ENCODE results near the gene PRIM2. TPM values are rescaled to one million over a fixed set of nuclear protein-coding genes. Genes with fewer than 3 reads are reported as not detected.
"Not testable (repeated sequence)": the region's sequence is repeated elsewhere in the genome, so short reads cannot be mapped to it uniquely, and the experiment has no call there.

PRIM2 gene
- total RNA-seq = 1 to 10 TPM; 3.1 to 5.4 (median 4.4) TPM
- 1 to 10 TPM; 1.6 to 4.8 TPM for polyA plus RNA-seq
- long read RNA-seq, donor 1 = 0 reads
- long read RNA-seq, donor 2, transcript PRIM2-207 (14 exons, 2,308 nt) = major isoform, 6 of 10 reads
- long read RNA-seq, donor 2, partial matches to known transcripts = 1 of 10 reads
- long read RNA-seq, donor 2, other reads (novel, unspliced or antisense) = 3 of 10 reads
- long read RNA-seq, donor 3, partial matches to known transcripts = 0 of 2 reads
- long read RNA-seq, donor 3, other reads (novel, unspliced or antisense) = 0 of 2 reads

- DNase-seq (peak; percentile 83 to 91 (median 88)), ATAC-seq (peak; percentile 97 to 99 (median 98))
- no peaks in the 10 kb centered on the region for H3K27me3 ChIP-seq
- no peaks in the 10 kb centered on the region for H3K9me3 ChIP-seq
- peak within 1 kb of the TSS in 11 of 12 donors; percentile 11 to 74 (median 61) for H3K27ac ChIP-seq
- H3K36me3 ChIP-seq = peaks cover 0 to 34% (median 23%) of the 10 kb centered on the region in 9 donors
- TF ChIP-seq CTCF (IDR thresholded peaks at IDR 0.05) (no peak), POLR2A (IDR thresholded peaks at IDR 0.05) (peak in 1 of 2 donors; percentile 37)
- intact Hi-C loops (cut with DNase I) = loop anchor here in 9 of 10 donors (2.0 to 10.0 kb wide), 12 partner anchors 95 to 415 kb away; partner anchors contain the start of genes BAG2 (in 5 of the 9), RAB23 (in 3 of the 9), BEND6 (in 2 of the 9) and KIAA1586 (in 1 of the 9)
- WGBS, 4 donors = 0 to 1% (median 1%) methylated on average over 25 to 27 of the region's 27 CpGs
- H3K4me1 ChIP-seq = peaks cover 0 to 21% (median 9%) of the 10 kb centered on the region in 12 donors
- peak within 1 kb of the TSS; percentile 57 to 76 (median 69) for H3K4me3 ChIP-seq
These were observed at the start of gene PRIM2 for GRCh38 chr6:57317060-57317943. TSS of gene PRIM2 (plus strand) at chr6:57317630. CDS start at chr6:57318446, 816 bp downstream.

DNA sequence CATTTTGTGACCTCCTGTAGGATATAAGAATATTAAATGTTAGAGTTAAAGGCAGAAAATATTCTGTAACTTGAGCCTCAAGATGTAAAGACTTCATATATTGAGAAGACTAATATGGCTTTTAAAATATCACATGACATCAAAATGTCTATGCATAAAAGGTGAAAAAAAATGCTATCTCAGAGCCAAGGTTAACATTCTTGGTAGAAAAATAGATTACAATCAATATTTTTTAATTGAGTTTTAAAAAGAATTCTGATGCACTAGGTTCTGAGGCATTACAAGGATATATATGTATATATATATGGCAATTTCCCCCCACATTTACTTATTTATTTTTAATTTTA, 49.2 kb upstream of the PRIM2 start:
- intact Hi-C loops (cut with DNase I) = loop anchor here in 1 of 10 donors (5.0 kb wide), 1 partner anchor 34 kb away; no protein-coding TSS in a partner anchor
- no peaks in the 10 kb centered on the region for H3K27me3 ChIP-seq
- H3K4me1 ChIP-seq = peaks cover 0 to 17% (median 0%) of the 10 kb centered on the region in 12 donors
- ATAC-seq (no peak), DNase-seq (no peak)
- no peaks in the 10 kb centered on the region for H3K36me3 ChIP-seq
- peak in 3 of 12 donors; percentile 9 to 24 (median 20) for TF ChIP-seq CTCF (IDR thresholded peaks at IDR 0.05)
- TF ChIP-seq POLR2A (IDR thresholded peaks at IDR 0.05) = no peak
- H3K4me3 ChIP-seq = no peak overlapping the region
- H3K27ac ChIP-seq = peak overlapping the region in 1 of 12 donors; percentile 30
- H3K9me3 ChIP-seq = peaks cover 0 to 3% (median 0%) of the 10 kb centered on the region in 12 donors

DNA sequence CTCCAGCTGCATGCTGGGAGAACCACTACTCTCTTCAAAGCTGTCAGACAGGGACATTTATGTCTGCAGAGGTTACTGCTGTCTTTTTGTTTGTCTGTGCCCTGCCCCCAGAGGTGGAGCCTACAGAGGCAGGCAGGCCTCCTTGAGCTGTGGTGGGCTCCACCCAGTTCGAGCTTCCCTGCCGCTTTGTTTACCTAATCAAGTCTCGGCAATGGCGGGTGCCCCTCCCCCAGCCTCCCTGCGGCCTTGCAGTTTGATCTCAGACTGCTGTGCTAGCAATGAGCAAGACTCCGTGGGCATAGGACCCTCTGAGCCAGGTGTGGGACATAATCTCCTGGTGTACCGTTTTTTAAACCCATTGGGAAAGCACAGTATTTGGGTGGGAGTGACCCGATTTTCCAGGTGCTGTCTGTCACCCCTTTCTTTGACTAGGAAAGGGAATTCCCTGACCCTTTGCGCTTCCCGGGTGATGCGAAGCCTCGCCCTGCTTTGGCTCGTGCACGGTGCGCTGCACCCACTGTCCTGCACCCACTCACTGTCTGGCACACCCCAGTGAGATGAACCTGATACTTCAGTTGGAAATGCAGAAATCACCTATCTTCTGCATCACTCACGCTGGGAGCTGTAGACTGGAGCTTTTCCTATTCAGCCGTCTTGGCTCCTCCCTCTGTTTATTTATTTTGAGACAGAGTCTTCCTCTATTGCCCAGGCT, 43.2 kb upstream of the PRIM2 start:
- H3K27ac ChIP-seq; H3K27me3 ChIP-seq; DNase-seq; H3K9me3 ChIP-seq; intact Hi-C loops (cut with DNase I); H3K4me1 ChIP-seq; H3K36me3 ChIP-seq; H3K4me3 ChIP-seq; ATAC-seq: not testable (repeated sequence)
- WGBS, 4 donors = 87 to 91% (median 90%) methylated on average over 11 to 17 of the region's 17 CpGs

GRCh38 chr6:57275384-57275783, 42.0 kb upstream of the PRIM2 start:
- no peak for DNase-seq
- intact Hi-C loops (cut with DNase I) = no loop called here
- H3K36me3 ChIP-seq = no peaks in the 10 kb centered on the region
- no peaks in the 10 kb centered on the region for H3K9me3 ChIP-seq
- H3K27ac ChIP-seq = no peak overlapping the region
- WGBS, 4 donors = 57 to 76% (median 70%) methylated on average over 3 of the region's 3 CpGs
- ATAC-seq = no peak
- H3K4me3 ChIP-seq = no peak overlapping the region
- no peaks in the 10 kb centered on the region for H3K27me3 ChIP-seq
- TF ChIP-seq POLR2A (IDR thresholded peaks at IDR 0.05) (no peak), CTCF (IDR thresholded peaks at IDR 0.05) (no peak)
- H3K4me1 ChIP-seq = no peaks in the 10 kb centered on the region
